Kidney (tissue), 22 donors: ENCODE data around the gene RPL10A. TPM values are rescaled to one million over a fixed set of nuclear protein-coding genes. Genes with fewer than 3 reads are reported as not detected.

Source experiments
- DNase-seq, 5 donors: peaks; one replicate each; pipeline ENCODE4 v3.0.0-alpha.2; 2013 to 2020
- FAIRE-seq: peaks from 2 replicates; lab custom pipeline; 2012; peaks lifted over from hg19 to GRCh38; lab: Jason Lieb, UNC
- H3K27ac ChIP-seq, 2 donors: one replicate each; pipeline ENCODE4 v1.7.0; 2013; ENCODE audit warnings: low read depth in 2 of 2, low read length in 2 of 2, inconsistent platforms in 1 of 2
- H3K27me3 ChIP-seq: one replicate; pipeline ENCODE4 v1.7.1; 2013; ENCODE audit warnings: low read length, inconsistent platforms; ENCODE audit not compliant: control insufficient read depth, insufficient read depth
- H3K36me3 ChIP-seq, 3 donors: one replicate each; pipeline versions ENCODE4 v1.7.0 to v1.7.1; 2013; ENCODE audit warnings: low read length in 3 of 3, control low read depth in 1 of 3, inconsistent platforms in 1 of 3; ENCODE audit not compliant: insufficient read depth in 3 of 3, control insufficient read depth in 2 of 3
- H3K4me1 ChIP-seq, 3 donors: one replicate each; pipeline versions ENCODE4 v1.7.0 to v1.7.1; 2013; ENCODE audit warnings: low read length in 3 of 3, inconsistent platforms in 1 of 3, low read depth in 1 of 3; ENCODE audit not compliant: control insufficient read depth in 2 of 3, insufficient read depth in 2 of 3
- H3K4me3 ChIP-seq, 3 donors: one replicate each; pipeline versions ENCODE4 v1.7.0 to v1.8.1; 2013; ENCODE audit warnings: low read length in 3 of 3, control low read depth in 1 of 3, inconsistent platforms in 1 of 3
- H3K9ac ChIP-seq, 3 donors: one replicate each; pipeline versions ENCODE4 v1.7.0 to v1.7.1; 2013; ENCODE audit warnings: low read length in 3 of 3, control low read depth in 1 of 3, inconsistent platforms in 1 of 3
- H3K9me3 ChIP-seq, 3 donors: one replicate each; pipeline versions ENCODE4 v1.7.0 to v1.7.1; 2013; ENCODE audit warnings: low read length in 3 of 3, control low read depth in 1 of 3, inconsistent platforms in 1 of 3; ENCODE audit not compliant: control insufficient read depth in 2 of 3, insufficient read depth in 1 of 3
- intact Hi-C: fragments of 100-400 bp; cut with DNase I; formaldehyde crosslinking; loops from one replicate; pipeline ENCODE4 v1.11.1; 2022
- long read RNA-seq, 10 donors: library from polyadenylated mRNA in 1 of 10; unstranded in 1 of 10; transcript quantifications; one replicate each; pipeline ENCODE4 v2.0.0 and lab custom pipeline, GENCODE V29; 2021 to 2026
- polyA plus RNA-seq: library from polyadenylated mRNA; stranded (reverse); fragments of 350-450 nt; fragmentation: Illumina TruSeq; extraction: RNeasy Lipid Tissue Mini Kit (QIAGEN cat#74804); gene quantifications from one replicate; pipeline ENCODE4 v1.2.3, GENCODE V29; 2014; ENCODE audit warnings: low read depth, low replicate concordance; ENCODE audit not compliant: insufficient read depth
- total RNA-seq: library from RNA; stranded (reverse); fragmentation: NEBNext Ultra II Directional; extraction: Animal tissue kit (Norgen Biotek cat#: 25700); gene quantifications from one replicate; pipeline ENCODE4 v1.2.1, GENCODE V29; 2021
- TF ChIP-seq, protein P1 (sequence below): IDR thresholded peaks from 3 replicates; pipeline ENCODE4 v1.5.1; 2012; ENCODE audit warnings: mild to moderate bottlenecking, moderate library complexity, borderline replicate concordance; ENCODE audit not compliant: insufficient read depth; ENCODE audit errors: extremely low read depth
- donor health status: control.
- donor health status: control.
- donor health status: control.
- donor health status: control.
- donor health status: control.
- donor health status: DM: yes; HTN: yes; CAD: no.
- donor health status: Normal renal cell carcinoma (clear cell type).

The RPL10A gene
- total RNA-seq (1,159 TPM), polyA plus RNA-seq (1,291 TPM)
- long read RNA-seq, donor 1, transcript RPL10A-201 (6 exons, 716 nt): major isoform, 608 of 1,026 reads
- long read RNA-seq, donor 1, transcript RPL10A-202 (5 exons, 1,063 nt): minor isoform, 113 of 1,026 reads
- long read RNA-seq, donor 1, transcript RPL10A-203 (5 exons, 1,069 nt): minor isoform, 6 of 1,026 reads
- long read RNA-seq, donor 1, partial matches to known transcripts: 249 of 1,026 reads
- long read RNA-seq, donor 1, other reads (novel, unspliced or antisense): 46 of 1,026 reads
- long read RNA-seq, donor 2, transcript RPL10A-201 (6 exons, 716 nt): major isoform, 819 of 1,220 reads
- long read RNA-seq, donor 2, transcript RPL10A-203 (5 exons, 1,069 nt): minor isoform, 11 of 1,220 reads
- long read RNA-seq, donor 2, transcript RPL10A-204 (6 exons, 962 nt): minor isoform, 9 of 1,220 reads
- long read RNA-seq, donor 2, transcript RPL10A-202 (5 exons, 1,063 nt): minor isoform, 79 of 1,220 reads
- long read RNA-seq, donor 2, partial matches to known transcripts: 236 of 1,220 reads
- long read RNA-seq, donor 2, other reads (novel, unspliced or antisense): 64 of 1,220 reads
- long read RNA-seq, donor 3, transcript RPL10A-203 (5 exons, 1,069 nt): minor isoform, 6 of 1,460 reads
- long read RNA-seq, donor 3, transcript RPL10A-202 (5 exons, 1,063 nt): minor isoform, 89 of 1,460 reads
- long read RNA-seq, donor 3, transcript RPL10A-201 (6 exons, 716 nt): major isoform, 1,007 of 1,460 reads
- long read RNA-seq, donor 3, transcript RPL10A-204 (6 exons, 962 nt): minor isoform, 5 of 1,460 reads
- long read RNA-seq, donor 3, partial matches to known transcripts: 277 of 1,460 reads
- long read RNA-seq, donor 3, other reads (novel, unspliced or antisense): 75 of 1,460 reads
- long read RNA-seq, donor 4, transcript RPL10A-204 (6 exons, 962 nt): minor isoform, 7 of 569 reads
- long read RNA-seq, donor 4, transcript RPL10A-201 (6 exons, 716 nt): major isoform, 425 of 569 reads
- long read RNA-seq, donor 4, transcript RPL10A-202 (5 exons, 1,063 nt): minor isoform, 50 of 569 reads
- long read RNA-seq, donor 4, partial matches to known transcripts: 73 of 569 reads
- long read RNA-seq, donor 4, other reads (novel, unspliced or antisense): 10 of 569 reads
- long read RNA-seq, donor 5, transcript RPL10A-201 (6 exons, 716 nt): major isoform, 52 of 57 reads
- long read RNA-seq, donor 5, partial matches to known transcripts: 0 of 57 reads
- long read RNA-seq, donor 5, other reads (novel, unspliced or antisense): 0 of 57 reads
- long read RNA-seq, donor 6, transcript RPL10A-202 (5 exons, 1,063 nt): minor isoform, 307 of 4,154 reads
- long read RNA-seq, donor 6, transcript RPL10A-204 (6 exons, 962 nt): minor isoform, 7 of 4,154 reads
- long read RNA-seq, donor 6, transcript RPL10A-203 (5 exons, 1,069 nt): minor isoform, 9 of 4,154 reads
- long read RNA-seq, donor 6, transcript RPL10A-201 (6 exons, 716 nt): major isoform, 2,583 of 4,154 reads
- long read RNA-seq, donor 6, partial matches to known transcripts: 1,018 of 4,154 reads
- long read RNA-seq, donor 6, other reads (novel, unspliced or antisense): 230 of 4,154 reads
- long read RNA-seq, donor 7, transcript RPL10A-202 (5 exons, 1,063 nt): minor isoform, 18 of 388 reads
- long read RNA-seq, donor 7, transcript RPL10A-201 (6 exons, 716 nt): major isoform, 331 of 388 reads
- long read RNA-seq, donor 7, transcript RPL10A-203 (5 exons, 1,069 nt): minor isoform, 11 of 388 reads
- long read RNA-seq, donor 7, partial matches to known transcripts: 11 of 388 reads
- long read RNA-seq, donor 7, other reads (novel, unspliced or antisense): 13 of 388 reads
- long read RNA-seq, donor 8, transcript RPL10A-201 (6 exons, 716 nt): major isoform, 881 of 1,308 reads
- long read RNA-seq, donor 8, transcript RPL10A-204 (6 exons, 962 nt): minor isoform, 10 of 1,308 reads
- long read RNA-seq, donor 8, transcript RPL10A-202 (5 exons, 1,063 nt): minor isoform, 94 of 1,308 reads
- long read RNA-seq, donor 8, transcript RPL10A-203 (5 exons, 1,069 nt): minor isoform, 9 of 1,308 reads
- long read RNA-seq, donor 8, partial matches to known transcripts: 243 of 1,308 reads
- long read RNA-seq, donor 8, other reads (novel, unspliced or antisense): 71 of 1,308 reads
- long read RNA-seq, donor 9, transcript RPL10A-201 (6 exons, 716 nt): major isoform, 412 of 639 reads
- long read RNA-seq, donor 9, transcript RPL10A-203 (5 exons, 1,069 nt): minor isoform, 8 of 639 reads
- long read RNA-seq, donor 9, transcript RPL10A-202 (5 exons, 1,063 nt): minor isoform, 38 of 639 reads
- long read RNA-seq, donor 9, partial matches to known transcripts: 155 of 639 reads
- long read RNA-seq, donor 9, other reads (novel, unspliced or antisense): 24 of 639 reads
- long read RNA-seq, donor 10, transcript RPL10A-202 (5 exons, 1,063 nt): minor isoform, 100 of 1,057 reads
- long read RNA-seq, donor 10, transcript RPL10A-204 (6 exons, 962 nt): minor isoform, 10 of 1,057 reads
- long read RNA-seq, donor 10, transcript RPL10A-201 (6 exons, 716 nt): major isoform, 676 of 1,057 reads
- long read RNA-seq, donor 10, transcript RPL10A-203 (5 exons, 1,069 nt): minor isoform, 6 of 1,057 reads
- long read RNA-seq, donor 10, partial matches to known transcripts: 209 of 1,057 reads
- long read RNA-seq, donor 10, other reads (novel, unspliced or antisense): 56 of 1,057 reads

DNA sequence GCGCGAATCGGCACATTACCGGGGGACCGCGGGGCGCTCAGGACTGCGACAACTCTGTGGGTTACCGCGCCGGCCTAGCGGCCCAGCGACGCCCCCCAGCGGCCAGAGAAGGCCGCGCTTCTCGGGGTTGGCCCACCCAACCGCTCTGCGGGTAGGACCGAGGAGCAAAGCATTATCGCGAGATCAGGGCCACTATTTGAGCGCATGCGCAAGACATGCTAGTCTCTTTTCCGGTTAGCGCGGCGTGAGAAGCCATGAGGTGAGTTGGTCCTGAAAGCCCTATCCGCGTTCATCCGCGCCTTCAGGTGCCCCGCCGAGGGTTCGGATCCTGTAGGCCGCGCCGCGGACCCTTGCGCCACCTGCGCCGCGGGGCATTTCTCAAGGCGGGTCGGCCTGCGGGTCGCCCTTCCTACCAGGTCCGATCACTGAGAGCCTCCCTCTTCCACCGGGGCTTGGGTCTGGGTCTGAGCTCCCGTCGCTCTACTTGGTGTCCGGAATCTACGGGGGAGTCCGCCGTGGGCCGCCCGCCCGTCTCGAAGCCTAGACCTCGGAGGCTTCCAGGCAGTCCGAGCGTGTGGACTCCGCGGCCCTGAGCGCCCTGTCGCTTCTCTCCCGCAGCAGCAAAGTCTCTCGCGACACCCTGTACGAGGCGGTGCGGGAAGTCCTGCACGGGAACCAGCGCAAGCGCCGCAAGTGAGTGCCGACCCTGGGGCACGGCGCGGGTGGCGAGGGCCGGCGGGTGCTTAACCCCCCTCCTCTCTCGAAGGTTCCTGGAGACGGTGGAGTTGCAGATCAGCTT, at the start of gene RPL10A:
RPL10A (plus strand) TSS at position 221 of the 799 bp plus-strand sequence; CDS start at position 255, 34 bp downstream.
- Histone ChIP-seq H3K27ac (peak within 1 kb of the TSS; percentile 94 to 95), H3K4me3 (peak within 1 kb of the TSS; percentile 75 to 92 (median 75)), H3K9ac (peak within 1 kb of the TSS; percentile 57 to 97 (median 82)), H3K36me3 (peaks cover 0 to 18% (median 7%) of the 10 kb centered on the region in 3 donors), H3K27me3 (no peaks in the 10 kb centered on the region), H3K4me1 (peaks cover 3 to 14% (median 12%) of the 10 kb centered on the region in 3 donors), H3K9me3 (no peaks in the 10 kb centered on the region)
- no peak for FAIRE-seq
- intact Hi-C loops: no loop called here
- DNase-seq: peak; percentile 97 to 99 (median 98)
- TF ChIP-seq, protein P1, sequence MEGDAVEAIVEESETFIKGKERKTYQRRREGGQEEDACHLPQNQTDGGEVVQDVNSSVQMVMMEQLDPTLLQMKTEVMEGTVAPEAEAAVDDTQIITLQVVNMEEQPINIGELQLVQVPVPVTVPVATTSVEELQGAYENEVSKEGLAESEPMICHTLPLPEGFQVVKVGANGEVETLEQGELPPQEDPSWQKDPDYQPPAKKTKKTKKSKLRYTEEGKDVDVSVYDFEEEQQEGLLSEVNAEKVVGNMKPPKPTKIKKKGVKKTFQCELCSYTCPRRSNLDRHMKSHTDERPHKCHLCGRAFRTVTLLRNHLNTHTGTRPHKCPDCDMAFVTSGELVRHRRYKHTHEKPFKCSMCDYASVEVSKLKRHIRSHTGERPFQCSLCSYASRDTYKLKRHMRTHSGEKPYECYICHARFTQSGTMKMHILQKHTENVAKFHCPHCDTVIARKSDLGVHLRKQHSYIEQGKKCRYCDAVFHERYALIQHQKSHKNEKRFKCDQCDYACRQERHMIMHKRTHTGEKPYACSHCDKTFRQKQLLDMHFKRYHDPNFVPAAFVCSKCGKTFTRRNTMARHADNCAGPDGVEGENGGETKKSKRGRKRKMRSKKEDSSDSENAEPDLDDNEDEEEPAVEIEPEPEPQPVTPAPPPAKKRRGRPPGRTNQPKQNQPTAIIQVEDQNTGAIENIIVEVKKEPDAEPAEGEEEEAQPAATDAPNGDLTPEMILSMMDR: peak; percentile 88

DNA sequence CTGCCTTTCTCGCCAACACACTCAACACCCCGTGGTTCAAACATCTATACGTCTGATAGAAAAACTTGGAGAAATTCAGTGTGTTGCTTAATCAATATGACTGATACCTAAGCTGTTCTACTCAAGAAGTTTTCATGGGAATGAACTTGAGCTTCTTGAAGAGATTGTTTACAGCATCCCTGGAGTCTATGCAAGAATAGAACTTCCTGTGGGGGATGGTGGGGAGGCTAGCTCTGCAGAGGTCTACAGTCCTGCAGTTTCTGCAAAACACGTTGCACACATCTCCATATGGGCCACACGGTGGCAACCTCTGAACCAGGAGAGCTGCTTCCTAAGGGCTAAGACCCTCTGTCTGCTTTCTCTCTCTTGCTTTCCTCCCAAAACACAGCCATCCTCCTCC, 48.8 kb upstream of the RPL10A start:
- H3K4me1 ChIP-seq: peaks cover 0 to 5% (median 0%) of the 10 kb centered on the region in 3 donors
- DNase-seq (peak in 2 of 5 donors; percentile 49 to 76), FAIRE-seq (no peak)
- no peak overlapping the region for H3K4me3 ChIP-seq
- TF ChIP-seq, protein P1: no peak
- no peak overlapping the region for H3K9ac ChIP-seq
- H3K27ac ChIP-seq: no peak overlapping the region
- no peaks in the 10 kb centered on the region for H3K27me3 ChIP-seq
- no peaks in the 10 kb centered on the region for H3K9me3 ChIP-seq
- H3K36me3 ChIP-seq: peaks cover 0 to 21% (median 11%) of the 10 kb centered on the region in 3 donors
- intact Hi-C loops: no loop called here
